Testis (tissue), 3 donors: Measurements from ENCODE around the gene POLD2. TPM values are rescaled to one million over a fixed set of nuclear protein-coding genes. Genes with fewer than 3 reads are reported as not detected.

Experiments
- DNase-seq: peaks from one replicate; pipeline ENCODE4 v3.0.0-alpha.2; 2019
- H3K27ac ChIP-seq, 2 donors: fragments of 200-600 bp; sonication (generic); one replicate each; pipeline ENCODE4 v1.5.1; 2019
- H3K27me3 ChIP-seq: fragments of 200-600 bp; sonication (generic); one replicate; pipeline ENCODE4 v1.5.1; 2019
- H3K36me3 ChIP-seq: fragments of 200-600 bp; sonication (generic); one replicate; pipeline ENCODE4 v1.5.1; 2017; ENCODE audit warnings: low read depth; ENCODE audit errors: missing control alignments
- H3K4me1 ChIP-seq: fragments of 200-600 bp; sonication (generic); one replicate; pipeline ENCODE4 v1.5.1; 2019
- H3K4me3 ChIP-seq, 2 donors: fragments of 200-600 bp; sonication (generic); one replicate each; pipeline ENCODE4 v1.5.1; 2017 to 2019
- H3K9me3 ChIP-seq: fragments of 200-600 bp; sonication (generic); one replicate; pipeline ENCODE4 v1.5.1; 2017
- CTCF ChIP-seq, 3 experiments: fragments of 450-650 bp in 2 of 3; fragments of 200-600 bp in 1 of 3; sonication (generic) in 1 of 3; IDR thresholded peaks; one replicate each; pipeline ENCODE4 v1.5.1; 2016 to 2019; ENCODE audit warnings: antibody characterized with exemption in 3 of 3, mild to moderate bottlenecking in 2 of 3, moderate library complexity in 1 of 3
- POLR2A ChIP-seq: fragments of 450-650 bp; IDR thresholded peaks from one replicate; pipeline ENCODE4 v1.6.1; 2017; ENCODE audit warnings: antibody characterized with exemption, mild to moderate bottlenecking, moderate library complexity
- WGBS, 2 donors: methylation state at CpG; one replicate each; pipeline ENCODE4 v1.1.5; 2018; 5-methylcytosine and 5-hydroxymethylcytosine counted together
- intact Hi-C: fragments of 100-400 bp; cut with DNase I; formaldehyde crosslinking; loops from one replicate; pipeline ENCODE4 v1.15.1; 2023; ENCODE audit warnings: low total_unique reads
- polyA plus RNA-seq: library from polyadenylated mRNA; stranded (reverse); fragments of 350-450 nt; fragmentation: Illumina TruSeq; extraction: RNeasy Lipid Tissue Mini Kit (QIAGEN cat#74804); gene quantifications from one replicate; pipeline ENCODE4 v1.2.3, GENCODE V29; 2014; ENCODE audit warnings: low read depth, low replicate concordance; ENCODE audit not compliant: insufficient read depth
- total RNA-seq, 2 donors: library from RNA; depleted of rRNA; stranded (reverse); fragments of >200 nt; gene quantifications; one replicate each; pipeline ENCODE4 v1.2.3, GENCODE V29; 2016

POLD2 gene
- total and polyA plus RNA-seq, 3 donors from 2014 or later, result 59.4 to 117 (median 61.9) TPM

DNA sequence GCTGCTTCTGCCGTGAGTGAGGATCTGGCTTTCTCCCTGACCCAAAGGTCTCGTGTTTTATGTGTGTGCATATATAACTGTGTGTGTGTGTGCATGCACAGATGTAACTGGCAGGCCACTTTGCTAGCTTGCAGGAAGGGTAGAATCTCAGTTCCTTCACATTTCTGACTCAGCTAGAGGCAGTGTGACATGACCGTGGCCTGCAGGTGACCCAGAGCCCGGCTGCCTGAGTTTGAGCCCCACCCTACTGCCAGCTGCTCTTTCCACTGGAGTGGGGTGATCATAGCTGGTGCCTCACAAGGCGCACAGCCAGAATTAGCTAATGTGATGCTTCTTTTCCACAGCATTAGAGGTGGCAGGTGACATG, 27.1 kb upstream of the POLD2 start:
- no peak overlapping the region for H3K27ac ChIP-seq
- intact Hi-C loops, result no loop called here
- DNase-seq, result no peak
- no peak for TF ChIP-seq CTCF (IDR thresholded peaks at IDR 0.05)
- no peaks in the 10 kb centered on the region for H3K36me3 ChIP-seq
- H3K4me1 ChIP-seq, result peaks cover 5% of the 10 kb centered on the region
- WGBS, 2 donors, result 81% methylated on average over 2 to 5 of the region's 5 CpGs
- H3K27me3 ChIP-seq, result no peaks in the 10 kb centered on the region
- no peaks in the 10 kb centered on the region for H3K9me3 ChIP-seq
- no peak overlapping the region for H3K4me3 ChIP-seq

GRCh38 chr7:44149571-44150465, 26.5 kb upstream of the POLD2 start:
- intact Hi-C loops, result no loop called here
- Histone ChIP-seq H3K4me1 (peaks cover 5% of the 10 kb centered on the region), H3K27ac (no peak overlapping the region), H3K27me3 (no peaks in the 10 kb centered on the region), H3K36me3 (no peaks in the 10 kb centered on the region), H3K4me3 (no peak overlapping the region), H3K9me3 (no peaks in the 10 kb centered on the region)
- WGBS, 2 donors, result 83 to 97% methylated on average over 9 to 18 of the region's 18 CpGs
- no peak for DNase-seq
- TF ChIP-seq CTCF (IDR thresholded peaks at IDR 0.05), result no peak
- no peak for TF ChIP-seq POLR2A

GRCh38 chr7:44148961-44149536, 25.7 kb upstream of the POLD2 start:
- WGBS, 2 donors, result 85 to 86% methylated on average over 9 of the region's 9 CpGs
- Histone ChIP-seq H3K9me3 (no peaks in the 10 kb centered on the region), H3K4me1 (peaks cover 5% of the 10 kb centered on the region), H3K4me3 (no peak overlapping the region), H3K27ac (no peak overlapping the region), H3K27me3 (no peaks in the 10 kb centered on the region), H3K36me3 (no peaks in the 10 kb centered on the region)
- DNase-seq, result no peak
- TF ChIP-seq POLR2A, result no peak
- no peak for TF ChIP-seq CTCF (IDR thresholded peaks at IDR 0.05)
- intact Hi-C loops, result no loop called here

- H3K9me3 ChIP-seq, result no peaks in the 10 kb centered on the region
- no peaks in the 10 kb centered on the region for H3K27me3 ChIP-seq
- TF ChIP-seq POLR2A (no peak), CTCF (IDR thresholded peaks at IDR 0.05) (no peak)
- no peak overlapping the region for H3K4me3 ChIP-seq
- H3K27ac ChIP-seq, result no peak overlapping the region
- peaks cover 5% of the 10 kb centered on the region for H3K4me1 ChIP-seq
- no peaks in the 10 kb centered on the region for H3K36me3 ChIP-seq
- 84 to 86% methylated on average over 2 of the region's 2 CpGs for WGBS, 2 donors
- DNase-seq, result no peak
- intact Hi-C loops, result no loop called here
Observed at GRCh38 chr7:44148166-44148565, 24.8 kb upstream of the POLD2 start.
